ENCODE results near the gene KLHDC4. TPM values are rescaled to one million over a fixed set of nuclear protein-coding genes. Genes with fewer than 3 reads are reported as not detected.

KLHDC4 gene
- total and polyA plus RNA-seq, 2 of the 4 experiments (the other 2 are of a cell fraction), result 13.6 to 19.0 TPM

DNA sequence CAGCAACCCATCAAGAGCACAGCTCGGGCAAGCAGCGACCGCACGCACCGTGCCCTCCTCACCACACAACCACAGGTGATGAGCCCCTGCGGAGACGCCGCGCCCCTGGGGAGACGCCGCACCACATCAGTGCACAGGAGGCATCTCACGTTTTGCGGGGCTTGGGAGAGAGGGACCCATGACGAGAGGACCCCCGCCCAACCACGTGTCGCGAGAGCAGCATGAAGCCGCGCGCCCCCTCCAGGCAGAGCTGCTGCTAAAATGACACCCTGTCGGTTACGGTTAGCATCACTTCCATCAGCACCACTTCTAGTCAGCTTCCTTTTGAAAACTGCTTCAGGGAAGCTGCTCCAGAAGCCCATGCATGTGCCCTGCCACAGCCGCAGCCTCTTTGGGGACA lies 45.3 kb downstream of the KLHDC4 start:
- H3K27me3 ChIP-seq (ENCODE audit: control insufficient read depth, insufficient read depth, low read length), result no peaks in the 10 kb centered on the region
- no peak overlapping the region for H3K4me2 ChIP-seq (ENCODE audit: low read depth, low read length)
- DNase-seq (no peak), ATAC-seq (ENCODE audit: low read depth) (no peak)
- no peak overlapping the region for H2AK9ac ChIP-seq (replicated peaks; ENCODE audit: low read depth, low read length, poor library complexity)
- H3K9ac ChIP-seq (ENCODE audit: low read depth, low read length), result no peak overlapping the region
- dilution Hi-C loops (cut with HindIII; ENCODE audit: low sequenced_read_pairs, unreplicated experiment), result no loop called here
- H4K5ac ChIP-seq (ENCODE audit: low read depth, low read length), result no peak overlapping the region
- no peak overlapping the region for H4K91ac ChIP-seq (ENCODE audit: insufficient read depth, low read depth, low read length)
- in situ Hi-C loops (cut with MboI; ENCODE audit: low sequenced_read_pairs), result no loop called here
- H2AK5ac ChIP-seq (ENCODE audit: low read depth, low read length), result no peak overlapping the region
- no peaks in the 10 kb centered on the region for H3K9me3 ChIP-seq (ENCODE audit: control insufficient read depth, insufficient read depth, low read length)
- no peak overlapping the region for H2BK20ac ChIP-seq (ENCODE audit: low read depth, low read length)
- no peak overlapping the region for H2BK5ac ChIP-seq (ENCODE audit: low read depth, low read length, poor library complexity, severe bottlenecking)
- TF ChIP-seq BHLHE40 (IDR thresholded peaks at IDR 0.05; ENCODE audit: low read depth, low read length) (no peak), CEBPB (IDR thresholded peaks at IDR 0.05; ENCODE audit: low read depth, low read length) (no peak), POLR2A (IDR thresholded peaks at IDR 0.05; ENCODE audit: low read depth, low read length) (no peak), MXI1 (IDR thresholded peaks at IDR 0.05; ENCODE audit: borderline replicate concordance, low read depth, low read length) (no peak), RAD21 (IDR thresholded peaks at IDR 0.05; ENCODE audit: low read length) (no peak), CHD1 (IDR thresholded peaks at IDR 0.05; ENCODE audit: low read depth, low read length) (no peak), FOS (IDR thresholded peaks at IDR 0.05; ENCODE audit: low read depth, low read length) (no peak), MAFK (IDR thresholded peaks at IDR 0.05; ENCODE audit: low read depth, low read length) (no peak), RCOR1 (IDR thresholded peaks at IDR 0.05; ENCODE audit: insufficient replicate concordance, low read length) (no peak), SMC3 (IDR thresholded peaks at IDR 0.05; ENCODE audit: low read depth, low read length) (no peak), NFE2L2 (IDR thresholded peaks at IDR 0.05; ENCODE audit: low read depth, low read length) (no peak), RFX5 (IDR thresholded peaks at IDR 0.05; ENCODE audit: low read depth, low read length) (no peak)
- TF ChIP-seq, protein P1, sequence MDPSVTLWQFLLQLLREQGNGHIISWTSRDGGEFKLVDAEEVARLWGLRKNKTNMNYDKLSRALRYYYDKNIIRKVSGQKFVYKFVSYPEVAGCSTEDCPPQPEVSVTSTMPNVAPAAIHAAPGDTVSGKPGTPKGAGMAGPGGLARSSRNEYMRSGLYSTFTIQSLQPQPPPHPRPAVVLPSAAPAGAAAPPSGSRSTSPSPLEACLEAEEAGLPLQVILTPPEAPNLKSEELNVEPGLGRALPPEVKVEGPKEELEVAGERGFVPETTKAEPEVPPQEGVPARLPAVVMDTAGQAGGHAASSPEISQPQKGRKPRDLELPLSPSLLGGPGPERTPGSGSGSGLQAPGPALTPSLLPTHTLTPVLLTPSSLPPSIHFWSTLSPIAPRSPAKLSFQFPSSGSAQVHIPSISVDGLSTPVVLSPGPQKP (IDR thresholded peaks at IDR 0.05; ENCODE audit: borderline replicate concordance, low read depth, low read length), result no peak
- TF ChIP-seq, protein P2, sequence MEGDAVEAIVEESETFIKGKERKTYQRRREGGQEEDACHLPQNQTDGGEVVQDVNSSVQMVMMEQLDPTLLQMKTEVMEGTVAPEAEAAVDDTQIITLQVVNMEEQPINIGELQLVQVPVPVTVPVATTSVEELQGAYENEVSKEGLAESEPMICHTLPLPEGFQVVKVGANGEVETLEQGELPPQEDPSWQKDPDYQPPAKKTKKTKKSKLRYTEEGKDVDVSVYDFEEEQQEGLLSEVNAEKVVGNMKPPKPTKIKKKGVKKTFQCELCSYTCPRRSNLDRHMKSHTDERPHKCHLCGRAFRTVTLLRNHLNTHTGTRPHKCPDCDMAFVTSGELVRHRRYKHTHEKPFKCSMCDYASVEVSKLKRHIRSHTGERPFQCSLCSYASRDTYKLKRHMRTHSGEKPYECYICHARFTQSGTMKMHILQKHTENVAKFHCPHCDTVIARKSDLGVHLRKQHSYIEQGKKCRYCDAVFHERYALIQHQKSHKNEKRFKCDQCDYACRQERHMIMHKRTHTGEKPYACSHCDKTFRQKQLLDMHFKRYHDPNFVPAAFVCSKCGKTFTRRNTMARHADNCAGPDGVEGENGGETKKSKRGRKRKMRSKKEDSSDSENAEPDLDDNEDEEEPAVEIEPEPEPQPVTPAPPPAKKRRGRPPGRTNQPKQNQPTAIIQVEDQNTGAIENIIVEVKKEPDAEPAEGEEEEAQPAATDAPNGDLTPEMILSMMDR (conservative IDR thresholded peaks at IDR 0.05; ENCODE audit: low read depth, low read length), result no peak
- TF ChIP-seq, protein P3, sequence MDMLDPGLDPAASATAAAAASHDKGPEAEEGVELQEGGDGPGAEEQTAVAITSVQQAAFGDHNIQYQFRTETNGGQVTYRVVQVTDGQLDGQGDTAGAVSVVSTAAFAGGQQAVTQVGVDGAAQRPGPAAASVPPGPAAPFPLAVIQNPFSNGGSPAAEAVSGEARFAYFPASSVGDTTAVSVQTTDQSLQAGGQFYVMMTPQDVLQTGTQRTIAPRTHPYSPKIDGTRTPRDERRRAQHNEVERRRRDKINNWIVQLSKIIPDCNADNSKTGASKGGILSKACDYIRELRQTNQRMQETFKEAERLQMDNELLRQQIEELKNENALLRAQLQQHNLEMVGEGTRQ (IDR thresholded peaks at IDR 0.05; ENCODE audit: low read depth, low read length), result no peak
- WGBS, 2 experiments (ENCODE audit: extremely low coverage in 2 of 2, insufficient read length in 1 of 2), result no CpG with 5 or more reads among the region's 24 CpGs
- ChIA-PET CTCF (no interaction called here), POLR2A (ENCODE audit: unreplicated experiment) (no interaction called here)
- no peak overlapping the region for H3K4ac ChIP-seq (ENCODE audit: low read depth, low read length)
- peaks cover 4% of the 10 kb centered on the region; the same call in 1 of the 2 replicates for H3K36me3 ChIP-seq (ENCODE audit: control insufficient read depth, insufficient read depth, low read length)
- no peak overlapping the region for H3K18ac ChIP-seq (ENCODE audit: low read depth, low read length)
- no peak overlapping the region for H3K27ac ChIP-seq (ENCODE audit: insufficient read depth, low read length)
- no peak overlapping the region for H2BK120ac ChIP-seq (ENCODE audit: low read depth, low read length)
- no peak overlapping the region for H3K23ac ChIP-seq (ENCODE audit: low read depth, low read length)
- no peak overlapping the region for H3K4me3 ChIP-seq (ENCODE audit: insufficient read depth, low read depth, low read length)
- H4K20me1 ChIP-seq (ENCODE audit: insufficient read depth, low read length), result peaks cover 25% of the 10 kb centered on the region
- no TSS peak for BruUV-seq (replicated peaks)
- H2AFZ ChIP-seq (replicated peaks; ENCODE audit: low read length, poor library complexity), result no peak overlapping the region
- H3K56ac ChIP-seq (ENCODE audit: extremely low read depth, insufficient read depth, low read length), result no peak overlapping the region
- H3K4me1 ChIP-seq (ENCODE audit: control insufficient read depth, insufficient read depth, low read length), result peaks cover 2% of the 10 kb centered on the region; the same call in 1 of the 2 replicates
- no peak overlapping the region for H3K14ac ChIP-seq (replicated peaks; ENCODE audit: low read depth, low read length)
- H3K79me1 ChIP-seq (ENCODE audit: low read depth in 1 of 2, low read length in 2 of 2), result peaks cover 11 to 34% of the 10 kb centered on the region in 2 experiments; a peak in 3 of 4 replicates
- H3K9me1 ChIP-seq (ENCODE audit: insufficient read depth, low read length), result peaks cover 12% of the 10 kb centered on the region
- no peak overlapping the region for H4K8ac ChIP-seq (ENCODE audit: low read depth in 2 of 2, low read length in 2 of 2)
- intact Hi-C loops (cut with micrococcal nuclease), result no loop called here
- no peak overlapping the region for H2BK15ac ChIP-seq (ENCODE audit: low read depth, low read length)

Measured in IMR-90 (cell line).